ENCODE measurements around the gene ABCC8.

ABCC8 gene

GRCh38 chr11:17387254-17387653 is 89.4 kb downstream of the ABCC8 start:
- no peak overlapping the region for H3K4me3 ChIP-seq (ENCODE audit: low read length)
- no peak for DNase-seq (ENCODE audit: low read depth)
- TF ChIP-seq, protein P1, sequence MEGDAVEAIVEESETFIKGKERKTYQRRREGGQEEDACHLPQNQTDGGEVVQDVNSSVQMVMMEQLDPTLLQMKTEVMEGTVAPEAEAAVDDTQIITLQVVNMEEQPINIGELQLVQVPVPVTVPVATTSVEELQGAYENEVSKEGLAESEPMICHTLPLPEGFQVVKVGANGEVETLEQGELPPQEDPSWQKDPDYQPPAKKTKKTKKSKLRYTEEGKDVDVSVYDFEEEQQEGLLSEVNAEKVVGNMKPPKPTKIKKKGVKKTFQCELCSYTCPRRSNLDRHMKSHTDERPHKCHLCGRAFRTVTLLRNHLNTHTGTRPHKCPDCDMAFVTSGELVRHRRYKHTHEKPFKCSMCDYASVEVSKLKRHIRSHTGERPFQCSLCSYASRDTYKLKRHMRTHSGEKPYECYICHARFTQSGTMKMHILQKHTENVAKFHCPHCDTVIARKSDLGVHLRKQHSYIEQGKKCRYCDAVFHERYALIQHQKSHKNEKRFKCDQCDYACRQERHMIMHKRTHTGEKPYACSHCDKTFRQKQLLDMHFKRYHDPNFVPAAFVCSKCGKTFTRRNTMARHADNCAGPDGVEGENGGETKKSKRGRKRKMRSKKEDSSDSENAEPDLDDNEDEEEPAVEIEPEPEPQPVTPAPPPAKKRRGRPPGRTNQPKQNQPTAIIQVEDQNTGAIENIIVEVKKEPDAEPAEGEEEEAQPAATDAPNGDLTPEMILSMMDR (IDR thresholded peaks at IDR 0.05; ENCODE audit: insufficient read depth, low read depth, low read length, missing control alignments): no peak

GRCh38 chr11:17386331-17387084 is 90.1 kb downstream of the ABCC8 start:
- DNase-seq (ENCODE audit: low read depth): peak; percentile 63
- H3K4me3 ChIP-seq (ENCODE audit: low read length): no peak overlapping the region
- TF ChIP-seq, protein P1 (IDR thresholded peaks at IDR 0.05; ENCODE audit: insufficient read depth, low read depth, low read length, missing control alignments): peak; percentile 76

- DNase-seq (ENCODE audit: low read depth): no peak
- no peak overlapping the region for H3K4me3 ChIP-seq (ENCODE audit: low read length)
- TF ChIP-seq, protein P1 (IDR thresholded peaks at IDR 0.05; ENCODE audit: insufficient read depth, low read depth, low read length, missing control alignments): no peak
Observed at GRCh38 chr11:17385926-17386325, 90.7 kb downstream of the ABCC8 start.

DNA sequence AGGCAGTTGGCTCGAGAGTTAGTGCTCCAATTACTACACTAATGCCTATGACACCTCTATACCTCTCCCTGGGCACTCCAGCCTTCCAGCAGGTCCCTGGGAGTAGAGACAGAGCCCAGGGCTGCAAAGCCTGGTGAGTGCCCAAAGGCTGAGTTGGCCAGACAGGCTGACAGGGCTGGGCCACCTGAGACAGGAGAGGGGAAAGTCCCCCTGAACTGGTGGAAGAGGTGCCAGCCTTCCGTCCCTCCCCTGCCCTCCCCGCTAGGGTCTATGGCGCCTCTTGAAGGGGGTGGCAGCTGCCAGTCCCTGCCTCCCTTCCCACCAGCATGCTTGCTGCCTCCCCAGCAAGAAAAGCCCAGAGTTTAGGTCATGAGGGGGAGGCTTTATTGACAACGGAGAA is 91.2 kb downstream of the ABCC8 start:
- H3K4me3 ChIP-seq (ENCODE audit: low read length): no peak overlapping the region
- TF ChIP-seq, protein P1 (IDR thresholded peaks at IDR 0.05; ENCODE audit: insufficient read depth, low read depth, low read length, missing control alignments): no peak
- DNase-seq (ENCODE audit: low read depth): no peak

DNA sequence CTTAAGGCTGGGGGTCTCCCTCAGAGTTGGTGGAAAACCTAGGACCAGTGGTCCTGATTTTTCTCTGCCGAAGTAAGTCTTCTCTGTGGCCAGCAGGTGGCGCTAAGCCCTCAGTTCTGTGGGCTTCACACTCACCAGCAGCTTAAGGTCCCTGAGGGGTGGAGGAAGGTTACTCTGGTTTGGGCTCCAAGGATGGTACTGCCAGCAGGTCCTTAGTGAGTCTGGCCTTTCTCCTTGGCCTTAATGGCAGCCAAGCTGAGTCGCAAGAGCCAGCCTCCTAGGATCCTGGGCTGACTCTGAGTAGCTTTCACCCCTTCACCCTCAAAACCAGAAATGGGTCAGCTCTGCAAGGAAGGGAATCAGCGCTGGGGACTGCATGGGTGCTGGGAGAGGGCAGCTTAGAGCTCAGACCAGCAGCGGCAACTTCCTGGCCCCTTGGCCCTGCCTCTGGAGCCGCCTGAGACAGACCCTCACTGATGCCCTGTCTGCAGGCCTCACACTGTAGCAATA is 92.6 kb downstream of the ABCC8 start:
- H3K4me3 ChIP-seq (ENCODE audit: low read length): no peak overlapping the region

GRCh38 chr11:17383461-17383860 is 93.2 kb downstream of the ABCC8 start:
- no peak overlapping the region for H3K4me3 ChIP-seq (ENCODE audit: low read length)
- peak; percentile 23 for DNase-seq (ENCODE audit: low read depth)
- TF ChIP-seq, protein P1 (IDR thresholded peaks at IDR 0.05; ENCODE audit: insufficient read depth, low read depth, low read length, missing control alignments): no peak

More for the DNA sequence above, 92.6 kb downstream of the ABCC8 start:
- DNase-seq (ENCODE audit: low read depth): peak; percentile 82
- TF ChIP-seq, protein P1 (IDR thresholded peaks at IDR 0.05; ENCODE audit: insufficient read depth, low read depth, low read length, missing control alignments): peak; percentile 89

All from epithelial cell of esophagus (primary cell).